Neural cell (in vitro differentiated cells): ENCODE measurements around the gene FAM107B.

Experiments
- CTCF ChIP-seq: fragments of 450-650 bp; IDR thresholded peaks from 2 replicates; pipeline ENCODE4 v1.5.1; 2014; ENCODE audit warnings: antibody characterized with exemption, mild to moderate bottlenecking, moderate library complexity; ENCODE audit not compliant: poor library complexity, severe bottlenecking
- EP300 ChIP-seq: fragments of 450-650 bp; conservative IDR thresholded peaks from 2 replicates; pipeline ENCODE4 v1.6.1; 2014; ENCODE audit warnings: antibody characterized with exemption, mild to moderate bottlenecking, moderate library complexity; ENCODE audit not compliant: poor library complexity, severe bottlenecking
- EZH2 ChIP-seq: fragments of 200-600, 300-800 bp; shearing (Covaris generic), sonication (generic); IDR thresholded peaks from 2 replicates; pipeline ENCODE4 v1.6.1; 2014; ENCODE audit warnings: antibody characterized with exemption, low read length, borderline replicate concordance, mild to moderate bottlenecking; ENCODE audit not compliant: insufficient read depth, poor library complexity, severe bottlenecking
- MXI1 ChIP-seq: fragments of 450-650 bp; conservative IDR thresholded peaks from 2 replicates; pipeline ENCODE4 v1.6.1; 2014; ENCODE audit warnings: antibody characterized with exemption, mild to moderate bottlenecking; ENCODE audit not compliant: poor library complexity, severe bottlenecking
- POLR2AphosphoS5 ChIP-seq: IDR thresholded peaks from 2 replicates; pipeline ENCODE4 v1.6.1; 2012
- RAD21 ChIP-seq: fragments of 450-650 bp; conservative IDR thresholded peaks from 2 replicates; pipeline ENCODE4 v1.6.1; 2014; ENCODE audit warnings: antibody characterized with exemption, mild to moderate bottlenecking, moderate library complexity
- REST ChIP-seq: IDR thresholded peaks from 2 replicates; pipeline ENCODE4 v1.6.1; 2012; ENCODE audit warnings: borderline replicate concordance
- SMC3 ChIP-seq: fragments of 450-650 bp; conservative IDR thresholded peaks from 2 replicates; pipeline ENCODE4 v1.6.1; 2014; ENCODE audit warnings: antibody characterized with exemption, mild to moderate bottlenecking, moderate library complexity; ENCODE audit not compliant: poor library complexity
- TAF1 ChIP-seq: IDR thresholded peaks from 2 replicates; pipeline ENCODE4 v1.6.1; 2012; ENCODE audit warnings: low read depth

DNA sequence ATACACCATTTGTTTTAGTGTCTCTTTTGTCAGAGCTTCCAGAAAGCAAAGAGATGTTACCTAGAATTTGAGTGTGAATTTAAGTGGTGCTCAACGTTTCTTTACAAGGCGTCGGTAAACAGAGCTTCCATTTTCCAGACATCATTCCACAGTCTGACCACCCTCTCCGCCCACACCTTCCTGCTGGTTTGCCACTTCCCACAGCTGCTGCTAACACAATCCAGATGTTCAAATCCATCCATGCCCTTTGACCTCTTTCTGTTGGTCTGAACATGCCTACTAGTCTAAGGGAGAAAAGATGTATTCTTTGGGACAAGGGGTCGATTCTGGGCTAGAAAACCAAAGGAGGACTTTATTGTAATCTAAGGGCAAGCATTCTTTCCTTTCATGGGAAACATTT is 86.1 kb downstream of the FAM107B start:
- no peak for TF ChIP-seq MXI1
- no peak for TF ChIP-seq EZH2
- TF ChIP-seq CTCF = no peak
- TF ChIP-seq SMC3 = no peak
- no peak for TF ChIP-seq RAD21
- no peak for TF ChIP-seq EP300
- no peak for TF ChIP-seq TAF1
- TF ChIP-seq REST = no peak
- no peak for TF ChIP-seq POLR2AphosphoS5
